ENCODE measurements around the gene CTAG1A.
"Not testable (repeated sequence)": the region's sequence is repeated elsewhere in the genome, so short reads cannot be mapped to it uniquely, and the experiment has no call there.

Gene CTAG1A

GRCh38 chrX:154547245-154548027 is 37.5 kb upstream of the CTAG1A start, which contains the start of gene IKBKG:
IKBKG (plus strand) TSS chrX:154547620; CDS start chrX:154552003, 4,383 bp downstream.
- Histone ChIP-seq H3K79me2 (ENCODE audit: control insufficient read depth, low read length) (peaks cover 58% of the 10 kb centered on the region), H3K36me3 (ENCODE audit: control insufficient read depth, low read length) (peaks cover 18% of the 10 kb centered on the region), H3F3A (ENCODE audit: control insufficient read depth, insufficient read depth) (no peaks in the 10 kb centered on the region), H3K27me3 (ENCODE audit: control insufficient read depth, low read length) (no peaks in the 10 kb centered on the region), H3K4me3 (ENCODE audit: low read length) (peak within 1 kb of the TSS; percentile 89), H3K4me2 (ENCODE audit: low read length) (peak within 1 kb of the TSS; percentile 82), H3K9me3 (ENCODE audit: control insufficient read depth, insufficient read depth, low read length) (no peaks in the 10 kb centered on the region), H3K27ac (ENCODE audit: low read depth, low read length) (peak within 1 kb of the TSS; percentile 91), H3K9me2 (replicated peaks; ENCODE audit: control insufficient read depth, low read length) (no peaks in the 10 kb centered on the region), H3K4me1 (ENCODE audit: control insufficient read depth, low read length) (peaks cover 8% of the 10 kb centered on the region), H4K20me1 (ENCODE audit: control insufficient read depth, insufficient read depth, low read depth, low read length) (no peaks in the 10 kb centered on the region)
- TF ChIP-seq CTCF (IDR thresholded peaks at IDR 0.05; ENCODE audit: low read depth, low read length, poor library complexity, severe bottlenecking) (no peak), EZH2phosphoT487 (IDR thresholded peaks at IDR 0.05; ENCODE audit: borderline replicate concordance, low read length) (no peak)

- no peaks in the 10 kb centered on the region for H4K20me1 ChIP-seq (ENCODE audit: control insufficient read depth, insufficient read depth, low read depth, low read length)
- peaks cover 8% of the 10 kb centered on the region for H3K4me1 ChIP-seq (ENCODE audit: control insufficient read depth, low read length)
- peak overlapping the region; percentile 91 for H3K27ac ChIP-seq (ENCODE audit: low read depth, low read length)
- H3K9me3 ChIP-seq (ENCODE audit: control insufficient read depth, insufficient read depth, low read length) = no peaks in the 10 kb centered on the region
- H3K36me3 ChIP-seq (ENCODE audit: control insufficient read depth, low read length) = peaks cover 18% of the 10 kb centered on the region
- peak overlapping the region; percentile 82 for H3K4me2 ChIP-seq (ENCODE audit: low read length)
- H3F3A ChIP-seq (ENCODE audit: control insufficient read depth, insufficient read depth) = no peaks in the 10 kb centered on the region
- TF ChIP-seq CTCF (IDR thresholded peaks at IDR 0.05; ENCODE audit: low read depth, low read length, poor library complexity, severe bottlenecking) = no peak
- no peak for TF ChIP-seq EZH2phosphoT487 (IDR thresholded peaks at IDR 0.05; ENCODE audit: borderline replicate concordance, low read length)
- H3K9me2 ChIP-seq (replicated peaks; ENCODE audit: control insufficient read depth, low read length) = no peaks in the 10 kb centered on the region
- peaks cover 59% of the 10 kb centered on the region for H3K79me2 ChIP-seq (ENCODE audit: control insufficient read depth, low read length)
- no peaks in the 10 kb centered on the region for H3K27me3 ChIP-seq (ENCODE audit: control insufficient read depth, low read length)
- peak overlapping the region; percentile 89 for H3K4me3 ChIP-seq (ENCODE audit: low read length)
Observed at GRCh38 chrX:154548028-154548316, 37.0 kb upstream of the CTAG1A start.

GRCh38 chrX:154549766-154550165 is 35.2 kb upstream of the CTAG1A start:
- peaks cover 65% of the 10 kb centered on the region for H3K79me2 ChIP-seq (ENCODE audit: control insufficient read depth, low read length)
- H4K20me1 ChIP-seq (ENCODE audit: control insufficient read depth, insufficient read depth, low read depth, low read length) = no peaks in the 10 kb centered on the region
- no peak overlapping the region for H3K4me3 ChIP-seq (ENCODE audit: low read length)
- peaks cover 8% of the 10 kb centered on the region for H3K4me1 ChIP-seq (ENCODE audit: control insufficient read depth, low read length)
- H3K9me3 ChIP-seq (ENCODE audit: control insufficient read depth, insufficient read depth, low read length) = no peaks in the 10 kb centered on the region
- no peaks in the 10 kb centered on the region for H3F3A ChIP-seq (ENCODE audit: control insufficient read depth, insufficient read depth)
- no peaks in the 10 kb centered on the region for H3K9me2 ChIP-seq (replicated peaks; ENCODE audit: control insufficient read depth, low read length)
- H3K4me2 ChIP-seq (ENCODE audit: low read length) = peak overlapping the region; percentile 6; the same call in 1 of the 2 replicates
- peaks cover 16% of the 10 kb centered on the region for H3K36me3 ChIP-seq (ENCODE audit: control insufficient read depth, low read length)
- no peaks in the 10 kb centered on the region for H3K27me3 ChIP-seq (ENCODE audit: control insufficient read depth, low read length)
- TF ChIP-seq EZH2phosphoT487 (IDR thresholded peaks at IDR 0.05; ENCODE audit: borderline replicate concordance, low read length) (no peak), CTCF (IDR thresholded peaks at IDR 0.05; ENCODE audit: low read depth, low read length, poor library complexity, severe bottlenecking) (no peak)
- no peak overlapping the region for H3K27ac ChIP-seq (ENCODE audit: low read depth, low read length)

- H3K4me1 ChIP-seq (ENCODE audit: control insufficient read depth, low read length); H3K9me2 ChIP-seq (replicated peaks; ENCODE audit: control insufficient read depth, low read length); H3K36me3 ChIP-seq (ENCODE audit: control insufficient read depth, low read length); H4K20me1 ChIP-seq (ENCODE audit: control insufficient read depth, insufficient read depth, low read depth, low read length); H3K27ac ChIP-seq (ENCODE audit: low read depth, low read length); H3F3A ChIP-seq (ENCODE audit: control insufficient read depth, insufficient read depth); H3K4me2 ChIP-seq (ENCODE audit: low read length); H3K27me3 ChIP-seq (ENCODE audit: control insufficient read depth, low read length); H3K9me3 ChIP-seq (ENCODE audit: control insufficient read depth, insufficient read depth, low read length); H3K4me3 ChIP-seq (ENCODE audit: low read length): not testable (repeated sequence)
- H3K79me2 ChIP-seq (ENCODE audit: control insufficient read depth, low read length) = peaks cover 52% of the 10 kb centered on the region
Observed at GRCh38 chrX:154552112-154552806, 32.7 kb upstream of the CTAG1A start.

GRCh38 chrX:154558060-154558690 is 26.8 kb upstream of the CTAG1A start:
- H3K36me3 ChIP-seq (ENCODE audit: control insufficient read depth, low read length); H3K4me1 ChIP-seq (ENCODE audit: control insufficient read depth, low read length); H3K9me2 ChIP-seq (replicated peaks; ENCODE audit: control insufficient read depth, low read length); H3F3A ChIP-seq (ENCODE audit: control insufficient read depth, insufficient read depth); H3K27me3 ChIP-seq (ENCODE audit: control insufficient read depth, low read length); H3K79me2 ChIP-seq (ENCODE audit: control insufficient read depth, low read length); H4K20me1 ChIP-seq (ENCODE audit: control insufficient read depth, insufficient read depth, low read depth, low read length); H3K9me3 ChIP-seq (ENCODE audit: control insufficient read depth, insufficient read depth, low read length); H3K4me2 ChIP-seq (ENCODE audit: low read length); H3K4me3 ChIP-seq (ENCODE audit: low read length); H3K27ac ChIP-seq (ENCODE audit: low read depth, low read length): not testable (repeated sequence)
